Natural killer cell (primary cell): ENCODE measurements around the gene MUC4. TPM values are rescaled to one million over a fixed set of nuclear protein-coding genes. Genes with fewer than 3 reads are reported as not detected.
A peak's percentile ranks its signal among the peaks of the same experiment; 100 is the strongest.

Experiments
- ATAC-seq, 3 donors: fragments of 150-1000 bp in 2 of 3; fragments of 200-7000 bp in 1 of 3; cut with Tn5 transposase; 1 replicate in 1 of 3; 2 replicates in 2 of 3; pipeline ENCODE4 v1.10.0; 2021; ENCODE audit warnings: mild to moderate bottlenecking in 2 of 3, moderate library complexity in 2 of 3
- DNase-seq, 2 donors: peaks; one replicate each; pipeline versions ENCODE4 v3.0.0 to v3.0.0-alpha.2; 2013 to 2021; ENCODE audit warnings: mixed read lengths in 1 of 2
- H3K27ac ChIP-seq: one replicate; pipeline ENCODE4 v1.5.1; 2013; ENCODE audit warnings: mild to moderate bottlenecking, low read length
- H3K27me3 ChIP-seq: one replicate; pipeline ENCODE4 v1.6.1; 2013; ENCODE audit warnings: low read length; ENCODE audit not compliant: control insufficient read depth, insufficient read depth
- H3K36me3 ChIP-seq: one replicate; pipeline ENCODE4 v1.6.1; 2013; ENCODE audit warnings: low read length; ENCODE audit not compliant: control insufficient read depth, insufficient read depth
- H3K4me1 ChIP-seq: one replicate; pipeline ENCODE4 v1.6.1; 2013; ENCODE audit warnings: low read length; ENCODE audit not compliant: control insufficient read depth, insufficient read depth
- H3K4me3 ChIP-seq: one replicate; pipeline ENCODE4 v1.5.1; 2013; ENCODE audit warnings: low read length
- H3K9me3 ChIP-seq: one replicate; pipeline ENCODE4 v1.6.1; 2013; ENCODE audit warnings: low read length; ENCODE audit not compliant: control insufficient read depth, insufficient read depth
- H3K27ac Mint-ChIP-seq, 2 donors: one replicate each; pipeline ENCODE4 v1.8.0; 2022; ENCODE audit warnings: mild to moderate bottlenecking in 2 of 2, mixed read lengths in 2 of 2, moderate library complexity in 1 of 2
- H3K27me3 Mint-ChIP-seq, 2 donors: one replicate each; pipeline ENCODE4 v1.8.0; 2022; ENCODE audit warnings: low read depth in 2 of 2, mixed read lengths in 2 of 2
- H3K36me3 Mint-ChIP-seq: one replicate; pipeline ENCODE4 v1.8.0; 2022; ENCODE audit warnings: mixed read lengths
- H3K4me1 Mint-ChIP-seq, 2 donors: one replicate each; pipeline ENCODE4 v1.8.0; 2022; ENCODE audit warnings: mixed read lengths in 2 of 2
- H3K4me3 Mint-ChIP-seq: one replicate; pipeline ENCODE4 v1.8.0; 2022; ENCODE audit warnings: mild to moderate bottlenecking, moderate library complexity, mixed read lengths
- H3K9me3 Mint-ChIP-seq, 2 donors: one replicate each; pipeline ENCODE4 v1.8.0; 2022; ENCODE audit warnings: mixed read lengths in 2 of 2
- CTCF ChIP-seq: fragments of 200-600 bp; IDR thresholded peaks from one replicate; pipeline ENCODE4 v1.8.0; 2022; ENCODE audit warnings: antibody characterized with exemption
- WGBS: methylation state at CpG from one replicate; pipeline ENCODE4 v1.1.7; 2013; ENCODE audit warnings: missing lambda C conversion rate; ENCODE audit not compliant: insufficient coverage; 5-methylcytosine and 5-hydroxymethylcytosine counted together
- intact Hi-C: fragments of 100-400 bp; cut with micrococcal nuclease; formaldehyde crosslinking; loops from one replicate; pipeline ENCODE4 v1.14.2; 2022
- total RNA-seq, 4 donors: library from RNA; stranded (reverse); fragments of 120-200 nt in 1 of 4; gene quantifications; one replicate each; pipeline versions ENCODE4 v1.2.3 to v1.2.4, GENCODE V29; 2013 to 2022

Gene MUC4
- total RNA-seq, 3 donors from 2014 or later (not counting 1 experiment from before 2014, with no cell fraction given) = 0.05 to 1.7 (median 0.38) TPM

GRCh38 chr3:195762611-195763010, 49.1 kb downstream of the MUC4 start:
- Mint-ChIP-seq H3K27me3 (peaks cover 0 to 34% of the 10 kb centered on the region in 2 donors), H3K9me3 (no peaks in the 10 kb centered on the region), H3K27ac (no peak overlapping the region), H3K4me3 (no peak overlapping the region), H3K36me3 (no peaks in the 10 kb centered on the region), H3K4me1 (peaks cover 6 to 29% of the 10 kb centered on the region in 2 donors)
- peaks cover 6% of the 10 kb centered on the region for H3K4me1 ChIP-seq
- DNase-seq (no peak), ATAC-seq (no peak)
- no peak overlapping the region for H3K27ac ChIP-seq
- no peaks in the 10 kb centered on the region for H3K9me3 ChIP-seq
- 62% methylated on average over 43 of the region's 43 CpGs for WGBS
- no peak overlapping the region for H3K4me3 ChIP-seq
- intact Hi-C loops = no loop called here
- H3K27me3 ChIP-seq = peaks cover 7% of the 10 kb centered on the region
- TF ChIP-seq CTCF = no peak
- no peaks in the 10 kb centered on the region for H3K36me3 ChIP-seq

- DNase-seq = no peak
- Mint-ChIP-seq H3K27me3 (peaks cover 0 to 34% of the 10 kb centered on the region in 2 donors), H3K36me3 (no peaks in the 10 kb centered on the region), H3K9me3 (no peaks in the 10 kb centered on the region), H3K4me3 (no peak overlapping the region), H3K4me1 (peaks cover 8 to 32% of the 10 kb centered on the region in 2 donors), H3K27ac (no peak overlapping the region)
- Histone ChIP-seq H3K27ac (no peak overlapping the region), H3K9me3 (no peaks in the 10 kb centered on the region), H3K36me3 (no peaks in the 10 kb centered on the region), H3K27me3 (peaks cover 7% of the 10 kb centered on the region), H3K4me1 (peaks cover 10% of the 10 kb centered on the region), H3K4me3 (no peak overlapping the region)
- ATAC-seq = no peak
- no peak for TF ChIP-seq CTCF
- intact Hi-C loops = no loop called here
- WGBS = 55% methylated on average over 36 of the region's 36 CpGs
These were observed 49.5 kb downstream of the MUC4 start for GRCh38 chr3:195762249-195762585.

- H3K27me3 Mint-ChIP-seq = peaks cover 0 to 34% of the 10 kb centered on the region in 2 donors
- intact Hi-C loops = no loop called here
- H3K4me1 Mint-ChIP-seq = peaks cover 13 to 34% of the 10 kb centered on the region in 2 donors
- peaks cover 15% of the 10 kb centered on the region for H3K4me1 ChIP-seq
- H3K9me3 ChIP-seq = no peaks in the 10 kb centered on the region
- ATAC-seq = peak in 2 of 3 donors; percentile 42 to 58
- no peak overlapping the region for H3K27ac Mint-ChIP-seq
- H3K36me3 ChIP-seq = no peaks in the 10 kb centered on the region
- no peak for DNase-seq
- H3K9me3 Mint-ChIP-seq = no peaks in the 10 kb centered on the region
- peaks cover 7% of the 10 kb centered on the region for H3K27me3 ChIP-seq
- H3K36me3 Mint-ChIP-seq = no peaks in the 10 kb centered on the region
- H3K4me3 Mint-ChIP-seq = peak overlapping the region; percentile 40
- 8% methylated on average over 52 of the region's 52 CpGs for WGBS
- H3K27ac ChIP-seq = no peak overlapping the region
- TF ChIP-seq CTCF = no peak
- no peak overlapping the region for H3K4me3 ChIP-seq
These were observed 50.0 kb downstream of the MUC4 start for GRCh38 chr3:195761567-195762248.

GRCh38 chr3:195761123-195761566, 50.6 kb downstream of the MUC4 start:
- no peaks in the 10 kb centered on the region for H3K9me3 Mint-ChIP-seq
- no peaks in the 10 kb centered on the region for H3K9me3 ChIP-seq
- intact Hi-C loops = no loop called here
- WGBS = 86% methylated on average over 9 of the region's 10 CpGs
- no peaks in the 10 kb centered on the region for H3K36me3 ChIP-seq
- no peak for TF ChIP-seq CTCF
- no peak overlapping the region for H3K27ac Mint-ChIP-seq
- DNase-seq (no peak), ATAC-seq (no peak)
- H3K27me3 Mint-ChIP-seq = peaks cover 0 to 34% of the 10 kb centered on the region in 2 donors
- no peak overlapping the region for H3K27ac ChIP-seq
- peaks cover 7% of the 10 kb centered on the region for H3K27me3 ChIP-seq
- H3K36me3 Mint-ChIP-seq = no peaks in the 10 kb centered on the region
- peak overlapping the region; percentile 40 for H3K4me3 Mint-ChIP-seq
- H3K4me1 ChIP-seq = peaks cover 20% of the 10 kb centered on the region
- peaks cover 19 to 40% of the 10 kb centered on the region in 2 donors for H3K4me1 Mint-ChIP-seq
- no peak overlapping the region for H3K4me3 ChIP-seq
